HG03064 (cell line): ENCODE results near the gene USP51.
"Not testable (repeated sequence)": the region's sequence is repeated elsewhere in the genome, so short reads cannot be mapped to it uniquely, and the experiment has no call there.

Experiments
- ATAC-seq: cut with Tn5 transposase; IDR thresholded peaks from one replicate; pipeline ENCODE4 v1.9.1; 2021; ENCODE audit warnings: low read depth; ENCODE audit not compliant: unreplicated experiment

Gene USP51

GRCh38 chrX:55489314-55490009 lies at the start of gene USP51:
USP51 (minus strand) TSS chrX:55489848; CDS start chrX:55488939, 909 bp downstream.
- ATAC-seq: no peak

- no peak for ATAC-seq
These were observed 34.8 kb upstream of the USP51 start for GRCh38 chrX:55524487-55524886.

GRCh38 chrX:55523356-55523755 lies 33.7 kb upstream of the USP51 start:
- no peak for ATAC-seq

- ATAC-seq: no peak
These were observed 33.1 kb upstream of the USP51 start for GRCh38 chrX:55522596-55523276.

- no peak for ATAC-seq
These were observed 32.0 kb upstream of the USP51 start for GRCh38 chrX:55521687-55522086.

GRCh38 chrX:55516794-55517481 lies 27.3 kb upstream of the USP51 start:
- ATAC-seq: not testable (repeated sequence)

- not testable (repeated sequence) for ATAC-seq
These were observed 23.5 kb upstream of the USP51 start for GRCh38 chrX:55513045-55513737.

- not testable (repeated sequence) for ATAC-seq
These were observed 18.9 kb upstream of the USP51 start for GRCh38 chrX:55508410-55509152.

- ATAC-seq: not testable (repeated sequence)
These were observed 18.1 kb upstream of the USP51 start for GRCh38 chrX:55507699-55508098.

GRCh38 chrX:55507010-55507409 lies 17.4 kb upstream of the USP51 start:
- ATAC-seq: not testable (repeated sequence)

- no peak for ATAC-seq
These were observed 1.3 kb upstream of the USP51 start for GRCh38 chrX:55490974-55491373.

GRCh38 chrX:55490121-55490520 lies 473 bp upstream of the USP51 start:
- ATAC-seq: no peak

GRCh38 chrX:55488593-55489313 lies 895 bp downstream of the USP51 start:
- ATAC-seq: no peak

GRCh38 chrX:55488006-55488592 lies 1.5 kb downstream of the USP51 start:
- ATAC-seq: no peak

- no peak for ATAC-seq
These were observed 2.5 kb downstream of the USP51 start for GRCh38 chrX:55487143-55487542.

- ATAC-seq: no peak
These were observed 2.9 kb downstream of the USP51 start for GRCh38 chrX:55486736-55487135.

GRCh38 chrX:55484948-55485347 lies 4.7 kb downstream of the USP51 start:
- ATAC-seq: no peak

- ATAC-seq: no peak
These were observed 9.1 kb downstream of the USP51 start for GRCh38 chrX:55480390-55481062.

GRCh38 chrX:55479956-55480355 lies 9.7 kb downstream of the USP51 start:
- not testable (repeated sequence) for ATAC-seq
